RKO (cell line): ENCODE measurements around the gene CHEK2.
A peak's percentile ranks its signal among the peaks of the same experiment; 100 is the strongest.
"Not testable (repeated sequence)": the region's sequence is repeated elsewhere in the genome, so short reads cannot be mapped to it uniquely, and the experiment has no call there.

ENCODE experiments used
- DNase-seq: peaks from one replicate; pipeline ENCODE4 v3.0.0-alpha.2; 2016; ENCODE audit warnings: low spot score

CHEK2 gene

DNA sequence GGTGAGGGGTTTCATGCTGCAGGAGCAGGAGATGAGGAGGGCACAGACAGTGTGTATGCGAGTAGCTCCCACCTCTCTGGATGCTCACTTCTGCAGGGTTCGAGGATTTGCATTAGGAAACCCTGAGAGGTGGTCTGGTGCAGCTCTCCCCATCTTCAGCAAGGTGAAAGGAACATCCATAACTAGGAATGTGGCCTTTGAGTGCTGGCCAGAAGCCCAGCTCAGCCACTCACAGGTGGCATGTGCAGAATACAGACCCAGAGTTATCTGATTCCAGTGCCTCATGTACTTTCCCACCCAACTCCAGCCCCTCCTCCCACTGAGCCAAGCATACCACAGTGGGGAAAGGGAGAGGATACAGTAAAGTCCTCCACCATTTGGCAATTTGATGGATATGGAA, 51.8 kb downstream of the CHEK2 start:
- not testable (repeated sequence) for DNase-seq

DNA sequence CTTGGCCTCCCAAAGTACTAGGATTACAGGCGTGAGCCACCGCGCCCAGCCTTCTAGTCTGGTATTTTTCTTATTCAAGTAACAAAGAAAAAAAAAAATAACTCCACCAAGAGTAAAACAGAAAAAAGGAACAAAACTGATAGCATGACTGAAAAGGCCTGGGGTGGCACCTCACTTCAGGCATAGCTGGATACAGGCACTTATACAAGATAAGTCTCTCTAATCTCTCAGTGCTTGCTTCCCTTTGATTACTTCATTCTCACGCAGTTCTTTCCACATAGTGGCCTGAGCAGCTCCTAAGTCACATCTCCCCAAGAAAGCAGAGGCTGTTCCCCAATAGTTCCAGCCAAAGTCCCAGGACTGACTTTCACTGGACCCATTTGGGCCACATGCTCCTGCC, 58.7 kb downstream of the CHEK2 start:
- not testable (repeated sequence) for DNase-seq

DNA sequence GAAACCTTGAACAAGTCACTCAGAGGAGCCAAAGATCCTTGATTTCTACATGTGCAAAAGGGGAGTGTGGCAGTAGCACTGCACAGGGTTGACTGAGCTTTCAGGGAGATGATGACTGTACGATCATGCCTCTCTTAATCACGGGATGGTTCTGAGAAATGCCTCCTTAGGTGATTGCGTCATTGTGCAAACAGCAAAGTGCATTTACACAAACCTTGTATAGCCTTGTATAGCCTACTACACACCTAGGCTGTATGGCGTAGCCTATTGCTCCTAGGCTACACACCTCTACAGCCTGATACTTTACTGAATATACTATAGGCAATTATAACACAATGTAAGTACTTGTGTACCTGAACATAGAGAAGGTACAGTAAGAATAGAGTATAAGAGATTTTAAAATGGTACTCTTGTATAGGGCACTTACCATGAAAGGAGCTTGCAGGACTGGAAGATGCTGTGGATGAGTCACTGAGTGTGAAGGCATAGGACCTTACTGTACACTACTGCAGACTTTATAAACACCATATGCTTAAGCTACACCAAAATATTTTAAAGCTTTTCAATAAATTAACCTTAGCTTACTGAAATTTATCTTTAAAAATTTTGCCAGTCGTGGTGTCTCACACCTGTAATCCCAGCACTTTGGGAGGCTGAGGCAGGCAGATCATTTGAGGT, 60.7 kb downstream of the CHEK2 start:
- DNase-seq = peak; percentile 6

DNA sequence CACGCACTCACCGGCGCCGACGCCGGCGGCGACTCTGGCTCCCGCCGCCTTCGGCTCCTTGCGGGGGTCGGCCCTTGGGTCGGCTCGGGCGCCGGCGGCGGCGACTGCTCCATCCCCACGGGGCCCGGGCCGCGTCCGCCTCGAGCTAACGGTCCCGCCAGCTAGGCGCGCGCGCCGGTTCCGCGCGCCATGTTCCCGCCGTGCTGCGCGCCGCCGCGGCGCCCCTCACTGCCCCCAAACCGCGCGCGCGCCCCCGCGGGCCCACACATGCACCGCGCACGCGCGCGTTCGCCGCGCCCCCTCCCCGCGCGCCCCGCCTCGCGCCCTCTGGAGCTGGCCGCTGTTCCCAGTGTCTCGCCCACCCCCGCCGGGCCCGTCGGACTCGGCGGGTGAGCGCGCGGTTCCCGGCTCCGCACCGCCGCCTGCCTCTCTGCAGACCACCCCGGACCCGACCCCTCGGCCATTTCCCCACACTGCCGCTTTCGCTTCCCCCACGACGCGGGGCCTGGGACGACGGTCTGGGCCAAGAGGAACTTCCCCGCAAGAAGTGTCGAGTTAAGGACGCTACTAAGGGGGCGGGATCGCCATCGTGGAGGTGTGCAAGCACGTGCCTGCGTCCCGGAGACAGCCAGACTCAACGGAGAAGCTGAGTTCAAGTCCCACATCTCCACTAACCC, 61.9 kb downstream of the CHEK2 start, which contains the start of gene TTC28:
Gene TTC28, minus strand, starts transcription at position 230 of the 677 bp plus-strand sequence. Its CDS starts 117 bp downstream, at position 113.
- not testable (repeated sequence) for DNase-seq

DNA sequence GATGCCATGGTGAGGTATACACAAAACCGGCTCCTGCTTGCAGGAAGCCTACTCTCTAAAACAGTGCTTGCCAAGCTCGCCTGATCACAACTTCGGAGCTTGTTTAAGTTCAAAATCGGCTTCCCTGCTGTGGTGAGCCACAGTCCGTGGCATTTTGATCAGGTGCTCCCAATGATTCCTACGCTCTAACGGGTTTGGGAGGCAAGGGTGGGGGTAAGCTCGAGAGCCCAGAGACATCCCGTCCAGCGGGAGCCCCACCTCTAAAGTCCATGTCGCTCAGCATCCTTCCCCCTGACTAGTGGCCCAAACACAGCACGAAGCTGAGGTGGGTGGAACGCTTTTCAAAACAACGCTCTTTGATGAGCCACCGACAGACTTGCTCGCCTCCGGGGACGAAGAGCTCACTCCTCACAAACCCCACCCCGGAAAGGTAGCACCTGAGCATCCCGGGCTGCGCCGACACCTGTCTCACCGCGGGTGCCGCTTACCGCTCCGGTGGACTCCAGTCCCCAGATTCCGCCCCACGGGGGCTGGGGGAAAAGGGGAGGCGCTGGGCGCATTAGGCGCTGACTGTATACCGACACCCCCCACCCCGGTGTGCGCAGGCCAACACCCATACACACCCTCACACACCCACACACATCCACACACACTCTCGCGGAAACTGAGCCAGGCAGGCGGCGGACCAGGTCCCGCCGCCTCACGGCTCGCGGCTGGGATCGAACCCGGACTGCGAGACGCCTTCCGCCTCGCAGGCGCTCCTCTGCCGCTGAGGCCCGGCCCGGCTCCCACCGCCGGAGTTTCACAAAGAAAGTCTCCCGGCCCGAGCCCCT, 62.6 kb downstream of the CHEK2 start:
- DNase-seq = not testable (repeated sequence)

DNA sequence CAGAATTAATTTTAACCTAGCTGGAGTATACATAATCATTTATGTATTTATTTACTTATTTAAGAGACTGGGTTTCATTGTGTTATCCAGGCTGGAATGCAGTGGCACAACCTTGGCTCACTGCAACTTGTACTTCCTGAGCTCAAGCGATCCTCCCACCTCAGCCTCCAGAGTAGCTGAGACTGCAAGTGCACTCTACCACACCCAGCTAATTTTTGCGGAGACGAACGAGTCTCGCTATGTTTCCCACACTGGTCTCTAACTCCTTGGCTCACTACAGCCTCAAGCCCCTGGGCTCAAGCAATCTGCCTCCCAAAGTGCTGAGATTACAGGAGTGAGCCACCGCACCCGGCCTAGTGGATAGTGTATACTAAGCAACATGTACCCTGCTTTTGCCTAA, 63.5 kb downstream of the CHEK2 start:
- DNase-seq = not testable (repeated sequence)

DNA sequence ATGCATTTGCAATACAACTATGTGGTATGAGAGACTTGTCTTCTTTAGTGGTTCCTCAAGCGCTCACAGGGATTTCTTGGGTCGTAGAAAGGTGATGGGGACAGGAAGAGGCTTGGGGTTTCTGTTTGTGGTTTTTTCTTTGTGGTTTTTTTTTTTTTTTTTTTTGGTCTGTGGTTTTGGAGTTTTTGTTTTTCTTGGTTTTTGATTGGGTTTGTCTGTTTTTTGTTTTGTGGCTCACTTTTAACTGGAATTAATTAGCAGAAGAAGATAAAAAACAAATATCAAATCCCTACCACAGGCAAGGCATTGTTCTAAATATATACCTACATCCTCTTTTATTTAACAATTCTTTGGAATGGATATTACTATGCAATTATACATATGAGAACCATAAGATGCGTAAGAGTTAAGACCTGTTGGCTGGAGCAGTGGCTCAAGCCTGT, 67.5 kb downstream of the CHEK2 start:
- DNase-seq = no peak

DNA sequence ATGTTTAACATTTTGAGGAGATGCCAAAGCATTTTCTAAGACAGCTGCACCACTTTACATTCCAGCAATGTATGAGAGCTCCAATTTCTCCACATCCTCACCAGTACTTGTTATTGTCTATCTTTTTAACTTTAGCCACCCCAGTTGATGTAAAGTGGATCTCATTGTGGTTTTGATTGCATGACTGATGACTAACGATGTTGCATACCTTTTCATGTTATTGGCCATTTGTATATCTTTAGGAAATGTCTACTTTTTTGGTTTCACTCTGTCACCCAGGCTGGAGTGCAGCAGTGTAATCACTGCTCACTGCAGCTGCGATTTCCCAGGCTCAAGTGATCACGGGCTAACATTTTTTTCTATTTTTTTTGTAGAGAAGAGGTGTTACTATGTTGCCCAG, 70.9 kb downstream of the CHEK2 start:
- DNase-seq = peak; percentile 21

DNA sequence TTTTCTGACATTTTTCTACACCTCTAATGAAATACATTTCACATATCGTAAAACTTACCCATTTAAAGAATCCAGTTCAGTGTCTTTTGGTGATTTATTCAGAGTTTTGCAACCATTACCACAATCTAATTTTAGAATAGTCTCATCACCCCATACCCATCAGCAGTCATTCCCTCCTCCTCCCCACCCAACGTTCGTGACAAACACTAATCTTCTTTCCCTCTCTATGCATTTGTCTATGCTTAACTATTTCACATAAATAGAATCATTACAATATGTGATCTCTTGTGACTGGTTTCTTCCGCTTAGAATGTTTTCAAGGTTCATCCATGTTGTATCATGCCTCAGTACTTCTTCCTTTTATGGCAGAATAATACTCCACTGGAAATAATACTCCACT, 71.5 kb downstream of the CHEK2 start:
- no peak for DNase-seq

DNA sequence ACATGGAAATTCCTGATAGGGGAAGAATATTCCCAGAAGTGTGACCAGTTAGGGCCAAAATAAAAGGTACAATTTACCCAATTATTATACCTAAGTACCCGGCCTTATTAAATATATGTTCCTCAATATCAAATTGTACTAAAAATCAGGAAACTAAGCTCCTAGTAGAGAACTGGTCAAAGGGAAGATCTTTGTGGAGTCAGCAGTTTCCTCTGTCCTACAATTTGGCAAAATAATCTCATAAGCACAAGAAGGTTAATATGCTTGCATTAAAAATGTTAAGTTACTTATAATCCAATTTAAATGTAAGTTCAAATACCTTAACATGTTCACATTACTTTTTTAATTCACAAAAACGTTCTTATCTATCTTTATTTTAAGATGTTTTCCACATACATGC, 72.2 kb downstream of the CHEK2 start:
- DNase-seq = no peak

DNA sequence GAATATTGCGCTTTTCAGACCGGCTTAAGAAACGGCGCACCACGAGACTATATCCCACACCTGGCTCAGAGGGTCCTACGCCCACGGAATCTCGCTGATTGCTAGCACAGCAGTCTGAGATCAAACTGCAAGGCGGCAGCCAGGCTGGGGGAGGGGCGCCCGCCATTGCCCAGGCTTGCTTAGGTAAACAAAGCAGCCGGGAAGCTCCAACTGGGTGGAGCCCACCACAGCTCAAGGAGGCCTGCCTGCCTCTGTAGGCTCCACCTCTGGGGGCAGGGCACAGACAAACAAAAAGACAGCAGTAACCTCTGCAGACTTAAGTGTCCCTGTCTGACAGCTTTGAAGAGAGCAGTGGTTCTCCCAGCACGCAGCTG, 78.1 kb downstream of the CHEK2 start:
- DNase-seq = not testable (repeated sequence)

DNA sequence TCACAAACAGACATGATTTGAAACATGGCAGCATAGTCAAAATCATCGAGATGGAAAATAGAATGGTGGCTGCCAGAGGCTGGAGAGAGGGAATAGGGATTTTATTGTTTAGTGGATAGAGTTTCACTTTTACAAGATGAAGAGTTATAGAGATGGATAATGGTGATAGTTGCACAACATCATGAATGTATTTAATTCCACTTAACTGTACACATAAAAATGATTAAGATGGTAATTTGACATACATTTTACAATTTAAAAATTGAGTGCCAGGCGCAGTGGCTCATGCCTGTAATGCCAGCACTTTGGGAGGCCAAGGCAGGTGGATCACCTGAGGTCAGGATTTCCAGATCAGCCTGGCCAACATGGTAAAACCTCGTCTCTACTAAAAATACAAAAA, 83.2 kb downstream of the CHEK2 start:
- no peak for DNase-seq

DNA sequence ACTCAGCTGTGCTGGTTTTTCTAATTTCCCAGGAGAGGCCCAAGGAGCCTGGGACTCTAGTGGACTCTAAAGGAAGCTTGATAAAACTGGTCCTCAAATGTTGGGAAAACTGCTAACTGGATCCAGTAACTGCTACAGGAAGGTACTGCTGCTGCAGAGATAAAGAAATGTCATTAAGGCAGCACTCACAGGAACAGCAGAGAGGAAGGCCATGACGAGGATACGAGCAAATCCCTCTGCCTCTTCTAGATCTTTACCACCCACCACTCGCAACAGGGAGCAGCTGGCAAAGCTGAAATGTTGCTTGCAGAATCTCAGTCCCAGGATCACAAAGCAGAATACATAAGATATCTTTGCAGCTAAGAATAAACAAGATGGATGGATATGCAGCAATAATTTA, 85.4 kb downstream of the CHEK2 start:
- no peak for DNase-seq

DNA sequence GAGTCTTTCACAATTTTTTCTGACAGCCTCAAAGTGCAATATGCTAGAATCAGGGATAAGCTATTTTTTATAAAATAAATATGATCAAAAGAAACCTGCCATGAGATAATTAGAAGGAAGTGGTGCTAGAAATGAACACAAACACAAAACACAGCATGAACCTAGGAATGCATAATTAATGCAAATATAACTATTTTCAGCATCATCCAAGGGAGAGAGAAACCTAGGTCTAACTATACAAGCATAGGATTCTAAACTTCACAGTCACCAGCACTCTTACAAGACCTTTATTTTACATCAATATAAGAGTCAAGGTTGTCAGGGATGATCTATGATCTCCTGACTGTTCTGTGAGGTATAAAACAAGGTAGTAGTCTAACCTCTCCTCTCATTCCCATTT, 91.2 kb downstream of the CHEK2 start:
- no peak for DNase-seq

DNA sequence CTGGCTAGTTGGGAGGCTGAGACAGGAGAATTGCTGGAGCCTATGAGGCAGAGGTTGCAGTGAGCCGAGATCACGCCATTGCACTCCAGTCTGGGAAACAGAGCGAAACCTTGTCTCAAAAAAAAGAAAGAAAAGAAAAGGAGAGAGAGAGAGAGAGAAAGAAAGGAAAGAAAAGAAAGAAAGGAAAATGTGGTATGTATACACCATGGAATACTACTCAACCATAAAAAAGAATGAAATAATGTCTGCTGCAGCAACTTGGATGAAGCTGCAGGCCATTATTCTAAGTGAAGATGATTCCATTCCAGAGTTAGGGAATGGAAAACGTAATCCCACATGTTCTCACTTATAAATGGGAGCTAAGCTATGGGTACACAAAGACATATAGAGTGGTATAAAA, 92.8 kb downstream of the CHEK2 start:
- no peak for DNase-seq

DNA sequence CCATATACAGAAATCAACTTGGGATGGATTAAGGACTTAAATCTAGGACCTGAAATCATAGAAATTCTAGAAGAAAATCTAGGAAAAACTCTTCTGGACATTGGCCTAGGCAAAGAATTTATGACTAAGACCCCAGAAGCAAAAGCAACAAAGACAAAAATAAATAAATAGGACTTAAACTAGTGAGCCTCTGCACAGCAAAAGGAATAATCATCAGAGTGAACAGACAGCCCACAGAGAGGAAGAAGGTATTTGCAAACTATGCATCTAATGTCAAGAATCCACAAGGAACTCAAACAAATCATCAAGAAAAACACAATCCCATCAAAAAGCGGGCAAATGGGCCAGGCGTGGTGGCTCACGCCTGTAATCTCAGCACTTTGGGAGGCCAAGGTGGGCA, 94.4 kb downstream of the CHEK2 start:
- DNase-seq = no peak

DNA sequence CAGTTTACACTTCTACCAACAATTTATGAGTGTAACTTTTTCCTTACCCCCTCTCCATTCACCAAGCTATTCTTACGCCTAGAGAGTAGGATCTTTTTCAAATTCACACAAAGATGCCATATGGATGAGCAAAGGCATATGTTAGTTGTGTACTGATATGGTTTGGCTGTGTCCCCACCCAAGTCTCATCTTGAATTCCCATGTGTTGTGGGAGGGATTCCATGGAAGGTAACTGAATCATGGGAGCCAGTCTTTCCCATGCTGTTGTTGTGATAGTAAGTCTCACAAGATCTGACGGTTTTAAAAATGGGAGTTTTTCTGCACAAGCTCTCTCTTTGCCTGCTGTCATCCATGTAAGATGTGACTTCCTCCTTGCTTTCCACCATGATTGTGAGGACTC, 102.3 kb downstream of the CHEK2 start:
- DNase-seq = no peak
